B cell (primary cell): Measurements from ENCODE around the gene SRC. TPM values are rescaled to one million over a fixed set of nuclear protein-coding genes. Genes with fewer than 3 reads are reported as not detected.

Experiments
- ATAC-seq: fragments of 200-7000 bp; cut with Tn5 transposase; one replicate; pipeline ENCODE4 v1.10.0; 2021; ENCODE audit warnings: low read depth, mild to moderate bottlenecking, moderate number of reproducible peaks, moderate library complexity
- CTCF ChIA-PET: fragments of 350-600 bp; sonication (Branson Sonifier 250); formaldehyde crosslinking; loops from one replicate; lab custom pipeline; 2021; ENCODE audit warnings: antibody characterized with exemption, inconsistent platforms; lab: Charles Lee
- POLR2A ChIA-PET: fragments of 350-600 bp; sonication (Branson Sonifier 250); formaldehyde crosslinking; loops from one replicate; lab custom pipeline; 2021; ENCODE audit warnings: antibody characterized with exemption; lab: Charles Lee
- DNase-seq: peaks from one replicate; pipeline ENCODE4 v3.0.0; 2013
- H2AFZ ChIP-seq: 2 replicates; pipeline ENCODE4 v1.6.1; 2012; ENCODE audit warnings: mild to moderate bottlenecking, low read depth, low read length; ENCODE audit not compliant: insufficient read depth, poor library complexity, severe bottlenecking
- H3K27ac ChIP-seq, 2 donors: 1 replicate in 1 of 2; 2 replicates in 1 of 2; pipeline ENCODE4 v1.5.1; 2012 to 2013; ENCODE audit warnings: low read length in 2 of 2, mild to moderate bottlenecking in 2 of 2, moderate library complexity in 1 of 2
- H3K27me3 ChIP-seq, 4 experiments: fragments of 200-600 bp in 1 of 4; sonication (generic) in 1 of 4; replicated peaks in 1 of 4; 1 replicate in 2 of 4; 2 replicates in 2 of 4; pipeline versions ENCODE4 v1.6.1 to v1.7.0; 2013 to 2016; ENCODE audit warnings: low read length in 3 of 4, mild to moderate bottlenecking in 2 of 4, mixed read lengths in 1 of 4, moderate library complexity in 1 of 4; ENCODE audit not compliant: insufficient read depth in 4 of 4, control insufficient read depth in 3 of 4; ENCODE audit errors: control extremely low read depth in 1 of 4
- H3K36me3 ChIP-seq, 2 experiments: replicated peaks in 1 of 2; 1 replicate in 1 of 2; 2 replicates in 1 of 2; pipeline versions ENCODE4 v1.6.1 to v1.7.1; 2013; ENCODE audit warnings: low read length in 1 of 2; ENCODE audit not compliant: insufficient read depth in 2 of 2, control insufficient read depth in 1 of 2; ENCODE audit errors: control extremely low read depth in 1 of 2, extremely low read depth in 1 of 2
- H3K4me1 ChIP-seq, 2 donors: fragments of 200-600 bp in 1 of 2; sonication (generic) in 1 of 2; 1 replicate in 1 of 2; 2 replicates in 1 of 2; pipeline versions ENCODE4 v1.5.1 to v1.6.1; 2013 to 2017; ENCODE audit warnings: low read length in 2 of 2; ENCODE audit not compliant: control insufficient read depth in 2 of 2, insufficient read depth in 2 of 2
- H3K4me2 ChIP-seq: replicated peaks from 2 replicates; pipeline ENCODE3; 2012; ENCODE audit warnings: mild to moderate bottlenecking, low read depth, low read length; ENCODE audit not compliant: poor library complexity, severe bottlenecking
- H3K4me3 ChIP-seq, 5 experiments: fragments of 200-600 bp in 1 of 5; sonication (generic) in 1 of 5; 1 replicate in 3 of 5; 2 replicates in 2 of 5; pipeline versions ENCODE4 v1.5.1 to v1.7.0; 2011 to 2016; ENCODE audit warnings: low read length in 4 of 5, mild to moderate bottlenecking in 4 of 5, low read depth in 2 of 5, control low read depth in 1 of 5, moderate library complexity in 1 of 5; ENCODE audit not compliant: insufficient read depth in 1 of 5; ENCODE audit errors: control extremely low read depth in 1 of 5, extremely low read depth in 1 of 5
- H3K79me2 ChIP-seq: fragments of 200-600 bp; sonication (generic); one replicate; pipeline ENCODE4 v1.6.0; 2016; ENCODE audit warnings: low read length; ENCODE audit not compliant: control insufficient read depth, insufficient read depth
- H3K9ac ChIP-seq: fragments of 200-600 bp; sonication (generic); 2 replicates; pipeline ENCODE4 v1.6.1; 2017; ENCODE audit warnings: mild to moderate bottlenecking, low read length, moderate library complexity
- H3K9me3 ChIP-seq, 3 donors: one replicate each; pipeline versions ENCODE4 v1.6.1 to v1.7.1; 2013; ENCODE audit warnings: low read length in 2 of 3; ENCODE audit not compliant: control insufficient read depth in 2 of 3, insufficient read depth in 1 of 3; ENCODE audit errors: control extremely low read depth in 1 of 3
- H4K20me1 ChIP-seq: 2 replicates; pipeline ENCODE4 v1.6.0; 2012; ENCODE audit warnings: mild to moderate bottlenecking, low read length; ENCODE audit not compliant: insufficient read depth, control insufficient read depth, poor library complexity, severe bottlenecking
- H3K27ac Mint-ChIP-seq: one replicate; pipeline ENCODE4 v1.8.0; 2021; ENCODE audit warnings: mixed read lengths
- H3K27me3 Mint-ChIP-seq: one replicate; pipeline ENCODE4 v1.8.0; 2021; ENCODE audit warnings: mixed read lengths
- H3K4me1 Mint-ChIP-seq: one replicate; pipeline ENCODE4 v1.8.0; 2021; ENCODE audit warnings: mixed read lengths
- H3K4me3 Mint-ChIP-seq: one replicate; pipeline ENCODE4 v1.8.0; 2021; ENCODE audit warnings: mixed read lengths
- H3K9me3 Mint-ChIP-seq: one replicate; pipeline ENCODE4 v1.8.0; 2022; ENCODE audit warnings: mixed read lengths; ENCODE audit not compliant: insufficient read depth
- CTCF ChIP-seq: fragments of 200-600 bp; IDR thresholded peaks from one replicate; pipeline ENCODE4 v1.8.0; 2022; ENCODE audit warnings: antibody characterized with exemption, mild to moderate bottlenecking
- EZH2 ChIP-seq: IDR thresholded peaks from 2 replicates; pipeline ENCODE4 v1.6.1; 2012; ENCODE audit warnings: borderline replicate concordance, low read depth, mild to moderate bottlenecking, moderate library complexity, low read length; ENCODE audit not compliant: insufficient read depth, poor library complexity, severe bottlenecking
- WGBS: methylation state at CpG from one replicate; pipeline ENCODE4 v1.1.5; 2013; ENCODE audit warnings: missing lambda C conversion rate; ENCODE audit not compliant: insufficient coverage; 5-methylcytosine and 5-hydroxymethylcytosine counted together
- intact Hi-C: fragments of 100-400 bp; cut with micrococcal nuclease; formaldehyde crosslinking; loops from one replicate; pipeline ENCODE4 v1.10.0; 2022
- polyA plus RNA-seq: library from polyadenylated mRNA; depleted of rRNA; stranded (reverse); fragments of >200 nt; gene quantifications from 2 replicates; pipeline ENCODE4 v1.2.3, GENCODE V29; 2012
- total RNA-seq, 2 donors: library from RNA; stranded (reverse); fragments of 120-200 nt in 1 of 2; gene quantifications; 1 replicate in 1 of 2; 2 replicates in 1 of 2; pipeline versions ENCODE4 v1.2.3 to v1.2.4, GENCODE V29; 2013 to 2022

SRC gene
- total and polyA plus RNA-seq, 2 donors (not counting 1 experiment from before 2014, with no cell fraction given), result 6.5 to 16.8 TPM

GRCh38 chr20:37437676-37438075 is 91.7 kb downstream of the SRC start:
- H3K27ac Mint-ChIP-seq, result no peak overlapping the region
- H4K20me1 ChIP-seq, result no peaks in the 10 kb centered on the region
- ChIA-PET CTCF (no interaction called here), POLR2A (no interaction called here)
- TF ChIP-seq EZH2 (no peak), CTCF (no peak)
- ATAC-seq, result no peak
- no peak overlapping the region for H3K4me2 ChIP-seq
- peaks cover 25% of the 10 kb centered on the region for H3K27me3 Mint-ChIP-seq
- no peak overlapping the region for H3K4me3 ChIP-seq
- no peak overlapping the region for H3K27ac ChIP-seq
- H3K9me3 Mint-ChIP-seq, result no peaks in the 10 kb centered on the region
- no peak overlapping the region for H3K9ac ChIP-seq
- no peaks in the 10 kb centered on the region for H3K4me1 Mint-ChIP-seq
- H3K9me3 ChIP-seq, result no peaks in the 10 kb centered on the region
- H3K4me1 ChIP-seq, result no peaks in the 10 kb centered on the region
- peaks cover 0 to 12% (median 3%) of the 10 kb centered on the region in 4 experiments for H3K27me3 ChIP-seq
- no peaks in the 10 kb centered on the region for H3K36me3 ChIP-seq
- H3K79me2 ChIP-seq, result no peaks in the 10 kb centered on the region
- H2AFZ ChIP-seq, result no peak overlapping the region
- no peak for DNase-seq
- intact Hi-C loops, result no loop called here
- no peak overlapping the region for H3K4me3 Mint-ChIP-seq
- 90% methylated on average over 6 of the region's 8 CpGs for WGBS

- ATAC-seq (no peak), DNase-seq (no peak)
- Histone ChIP-seq H3K4me1 (no peaks in the 10 kb centered on the region), H3K36me3 (no peaks in the 10 kb centered on the region), H3K27me3 (peaks cover 0 to 12% (median 3%) of the 10 kb centered on the region in 4 experiments), H3K79me2 (no peaks in the 10 kb centered on the region), H2AFZ (no peak overlapping the region), H3K4me2 (no peak overlapping the region), H3K4me3 (no peak overlapping the region), H3K9me3 (no peaks in the 10 kb centered on the region), H4K20me1 (no peaks in the 10 kb centered on the region), H3K27ac (no peak overlapping the region), H3K9ac (no peak overlapping the region)
- Mint-ChIP-seq H3K27ac (no peak overlapping the region), H3K9me3 (no peaks in the 10 kb centered on the region), H3K4me1 (no peaks in the 10 kb centered on the region), H3K27me3 (peaks cover 25% of the 10 kb centered on the region), H3K4me3 (no peak overlapping the region)
- CTCF ChIA-PET, result no interaction called here
- intact Hi-C loops, result no loop called here
- POLR2A ChIA-PET, result interaction anchor here (0.5 kb wide), 1 partner anchor 693 kb away, joined by 7 read pairs; no protein-coding TSS in a partner anchor
- WGBS, result 83% methylated on average over 18 of the region's 25 CpGs
- TF ChIP-seq CTCF (no peak), EZH2 (no peak)
Measured at GRCh38 chr20:37438464-37439222, 92.7 kb downstream of the SRC start.
